ENCODE results near the gene PADI3. TPM values are rescaled to one million over a fixed set of nuclear protein-coding genes. Genes with fewer than 3 reads are reported as not detected.

Gene PADI3
- total and polyA plus RNA-seq, 2 experiments from 2014 or later = 0.37 to 0.80 TPM

- no peak overlapping the region for H3K27ac ChIP-seq (ENCODE audit: low read depth)
- no peak for TF ChIP-seq NANOG (IDR thresholded peaks at IDR 0.05; ENCODE audit: borderline replicate concordance)
- no peak for TF ChIP-seq ZNF114 (CRISPR knock-in tag; IDR thresholded peaks at IDR 0.05)
- TF ChIP-seq STAT1 (IDR thresholded peaks at IDR 0.05; ENCODE audit: unreplicated experiment) = no peak
- Mint-ChIP-seq H3K27ac (no peak overlapping the region), H3K4me3 (no peak overlapping the region), H3K36me3 (ENCODE audit: low read depth) (peaks cover 11% of the 10 kb centered on the region), H3K4me1 (peaks cover 33% of the 10 kb centered on the region), H3K27me3 (ENCODE audit: insufficient read depth, low read depth, poor library complexity) (peaks cover 14% of the 10 kb centered on the region), H3K9me3 (peaks cover 27% of the 10 kb centered on the region)
- H3K36me3 ChIP-seq (ENCODE audit: insufficient read depth) = no peaks in the 10 kb centered on the region; the same call in 1 of the 2 replicates
- H2AFZ ChIP-seq = peak overlapping the region; percentile 72
- no peaks in the 10 kb centered on the region for H3K9me2 ChIP-seq (ENCODE audit: insufficient read depth)
- H3K4me3 ChIP-seq = no peak overlapping the region
- H3F3A ChIP-seq (replicated peaks; ENCODE audit: low read depth) = no peaks in the 10 kb centered on the region
- H3K27me3 ChIP-seq (ENCODE audit: insufficient read depth) = no peaks in the 10 kb centered on the region
- no peaks in the 10 kb centered on the region for H4K20me1 ChIP-seq (replicated peaks; ENCODE audit: insufficient read depth)
- H3K79me2 ChIP-seq (replicated peaks; ENCODE audit: insufficient read depth) = no peaks in the 10 kb centered on the region
- ATAC-seq = no peak; the same call in 2 of the 3 replicates
- no peak overlapping the region for H3K4me2 ChIP-seq
- peaks cover 13% of the 10 kb centered on the region; the same call in 1 of the 2 replicates for H3K4me1 ChIP-seq (ENCODE audit: insufficient read depth)
- no peak for DNase-seq (ENCODE audit: low spot score)
Observed at GRCh38 chr1:17304826-17305175, 55.9 kb downstream of the PADI3 start.

GRCh38 chr1:17305576-17306095, 56.7 kb downstream of the PADI3 start:
- H4K20me1 ChIP-seq (replicated peaks; ENCODE audit: insufficient read depth) = no peaks in the 10 kb centered on the region
- H3K36me3 ChIP-seq (ENCODE audit: insufficient read depth) = no peaks in the 10 kb centered on the region; the same call in 1 of the 2 replicates
- H3K4me3 Mint-ChIP-seq = no peak overlapping the region; the same call in 2 of the 3 replicates
- H3K27me3 ChIP-seq (ENCODE audit: insufficient read depth) = no peaks in the 10 kb centered on the region
- no peak overlapping the region for H3K27ac ChIP-seq (ENCODE audit: low read depth)
- peaks cover 27% of the 10 kb centered on the region for H3K9me3 Mint-ChIP-seq
- H3K27me3 Mint-ChIP-seq (ENCODE audit: insufficient read depth, low read depth, poor library complexity) = peaks cover 14% of the 10 kb centered on the region
- peaks cover 11% of the 10 kb centered on the region for H3K36me3 Mint-ChIP-seq (ENCODE audit: low read depth)
- no peak overlapping the region for H3K27ac Mint-ChIP-seq
- H3K4me3 ChIP-seq = no peak overlapping the region
- H3K4me2 ChIP-seq = no peak overlapping the region
- no peaks in the 10 kb centered on the region for H3K9me2 ChIP-seq (ENCODE audit: insufficient read depth)
- no peaks in the 10 kb centered on the region for H3K79me2 ChIP-seq (replicated peaks; ENCODE audit: insufficient read depth)
- peaks cover 13% of the 10 kb centered on the region; the same call in 1 of the 2 replicates for H3K4me1 ChIP-seq (ENCODE audit: insufficient read depth)
- H3F3A ChIP-seq (replicated peaks; ENCODE audit: low read depth) = no peaks in the 10 kb centered on the region
- H2AFZ ChIP-seq = peak overlapping the region; percentile 18; the same call in 1 of the 2 replicates
- H3K4me1 Mint-ChIP-seq = peaks cover 39% of the 10 kb centered on the region
- ATAC-seq (no peak), DNase-seq (ENCODE audit: low spot score) (no peak)
- no peak for TF ChIP-seq REST (IDR thresholded peaks at IDR 0.05; ENCODE audit: unreplicated experiment)
- no peak for TF ChIP-seq EZH2phosphoT487 (IDR thresholded peaks at IDR 0.05; ENCODE audit: unreplicated experiment)
- TF ChIP-seq, protein P1, sequence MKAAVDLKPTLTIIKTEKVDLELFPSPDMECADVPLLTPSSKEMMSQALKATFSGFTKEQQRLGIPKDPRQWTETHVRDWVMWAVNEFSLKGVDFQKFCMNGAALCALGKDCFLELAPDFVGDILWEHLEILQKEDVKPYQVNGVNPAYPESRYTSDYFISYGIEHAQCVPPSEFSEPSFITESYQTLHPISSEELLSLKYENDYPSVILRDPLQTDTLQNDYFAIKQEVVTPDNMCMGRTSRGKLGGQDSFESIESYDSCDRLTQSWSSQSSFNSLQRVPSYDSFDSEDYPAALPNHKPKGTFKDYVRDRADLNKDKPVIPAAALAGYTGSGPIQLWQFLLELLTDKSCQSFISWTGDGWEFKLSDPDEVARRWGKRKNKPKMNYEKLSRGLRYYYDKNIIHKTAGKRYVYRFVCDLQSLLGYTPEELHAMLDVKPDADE (IDR thresholded peaks at IDR 0.05) = no peak
- no peak for TF ChIP-seq ZNF331 (CRISPR knock-in tag; IDR thresholded peaks at IDR 0.05; ENCODE audit: low read depth)
- no peak for TF ChIP-seq JUNB (IDR thresholded peaks at IDR 0.05; ENCODE audit: unreplicated experiment)
- TF ChIP-seq STAT1 (IDR thresholded peaks at IDR 0.05; ENCODE audit: unreplicated experiment) = no peak
- no peak for TF ChIP-seq ZNF114 (CRISPR knock-in tag; IDR thresholded peaks at IDR 0.05)
- no peak for TF ChIP-seq CREB1 (CRISPR knock-in tag; IDR thresholded peaks at IDR 0.05; ENCODE audit: low read depth)
- TF ChIP-seq NANOG (IDR thresholded peaks at IDR 0.05; ENCODE audit: borderline replicate concordance) = no peak
- TF ChIP-seq POLR2AphosphoS5 (IDR thresholded peaks at IDR 0.05; ENCODE audit: low read depth) = no peak
- TF ChIP-seq EZH2 (IDR thresholded peaks at IDR 0.05; ENCODE audit: low read depth, unreplicated experiment) = no peak
- no peak for TF ChIP-seq CTCF (conservative IDR thresholded peaks at IDR 0.05; ENCODE audit: low read depth in 2 of 2)

Data from GM23338 (cell line).